Uterine smooth muscle cell (primary cell): ENCODE results near the gene GPR35. TPM values are rescaled to one million over a fixed set of nuclear protein-coding genes. Genes with fewer than 3 reads are reported as not detected.

Experiments
- total RNA-seq: library from RNA; depleted of rRNA; stranded (reverse); fragments of >200 nt; gene quantifications from 2 replicates; pipeline ENCODE4 v1.2.3, GENCODE V29; 2014

GPR35 gene
- 0.55 and 0.87 TPM in 2 replicates for total RNA-seq

GRCh38 chr2:240624950-240625621, at the start of gene GPR35:
Gene GPR35, plus strand, starts transcription at chr2:240625480. Its CDS starts 4,473 bp downstream, at chr2:240629953.

DNA sequence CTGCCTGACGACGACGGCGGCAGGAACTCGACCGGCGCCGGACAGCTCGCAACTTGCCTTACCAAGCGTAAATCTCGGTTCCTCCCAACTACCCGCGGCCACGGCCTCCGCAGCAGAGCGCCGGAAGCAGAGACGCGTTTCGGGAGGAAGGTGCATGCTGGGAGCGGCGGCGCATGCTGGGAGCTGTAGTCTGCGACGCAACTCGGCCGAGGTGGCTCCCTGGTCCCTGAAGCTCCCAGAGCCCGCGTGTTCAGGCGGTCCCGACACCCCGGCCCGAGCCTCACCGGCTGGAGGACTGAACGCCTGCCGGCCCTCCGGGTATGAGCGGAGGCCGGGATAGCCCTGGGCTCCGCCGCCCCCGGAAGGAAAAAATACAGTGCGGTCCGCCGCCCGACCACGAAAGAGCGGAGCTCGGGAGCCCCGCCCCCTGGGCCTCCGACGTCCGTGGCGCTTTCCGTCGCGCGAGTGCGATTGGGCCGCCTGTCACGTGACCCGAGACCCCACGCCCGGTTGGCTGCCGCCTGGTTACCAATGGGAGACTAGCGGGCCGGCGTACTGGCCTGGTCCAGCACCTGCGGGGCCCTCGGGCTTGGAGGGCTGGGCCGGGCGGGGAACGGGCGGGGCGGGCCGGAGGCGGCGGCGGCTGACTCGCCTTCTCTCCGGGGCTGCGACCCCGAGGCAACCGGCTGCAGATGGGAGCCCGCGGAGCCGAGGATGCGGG, 38.9 kb upstream of the GPR35 start, which contains the start of gene CAPN10:
CAPN10 (plus strand) TSS at position 537 of the 721 bp plus-strand sequence; CDS start at position 715, 178 bp downstream.

Other genes with a start within 250 kb of the GPR35 start
- 70.9 and 115 TPM in 2 replicates for gene GPC1, start 189.8 kb upstream of the GPR35 start, total RNA-seq
- gene ANKMY1, start 67.5 kb upstream of the GPR35 start, total RNA-seq, result 6.6 and 7.6 TPM in 2 replicates
- 2.3 and 3.5 TPM in 2 replicates for gene DUSP28, start 65.1 kb upstream of the GPR35 start, total RNA-seq
- gene RNPEPL1, start 57.0 kb upstream of the GPR35 start, total RNA-seq, result 16.2 and 20.5 TPM in 2 replicates
- gene CAPN10, start 38.7 kb upstream of the GPR35 start, total RNA-seq, result 30.3 and 36.6 TPM in 2 replicates
- gene AQP12B, start 57.4 kb downstream of the GPR35 start, total RNA-seq, result not detected in 2 replicates
- gene AQP12A, start 66.4 kb downstream of the GPR35 start, total RNA-seq, result not detected in 2 replicates
- gene KIF1A, start 194.7 kb downstream of the GPR35 start, total RNA-seq, result not detected in 2 replicates
- under 0.01 TPM in 1 of 2 replicates, not detected in the other for gene AGXT, start 243.3 kb downstream of the GPR35 start, total RNA-seq